ENCODE measurements around the gene RAB22A. TPM values are rescaled to one million over a fixed set of nuclear protein-coding genes. Genes with fewer than 3 reads are reported as not detected.

Gene RAB22A
- total and polyA plus RNA-seq, 2 of the 4 experiments (the other 2 are of a cell fraction) = 8.2 to 8.4 TPM

DNA sequence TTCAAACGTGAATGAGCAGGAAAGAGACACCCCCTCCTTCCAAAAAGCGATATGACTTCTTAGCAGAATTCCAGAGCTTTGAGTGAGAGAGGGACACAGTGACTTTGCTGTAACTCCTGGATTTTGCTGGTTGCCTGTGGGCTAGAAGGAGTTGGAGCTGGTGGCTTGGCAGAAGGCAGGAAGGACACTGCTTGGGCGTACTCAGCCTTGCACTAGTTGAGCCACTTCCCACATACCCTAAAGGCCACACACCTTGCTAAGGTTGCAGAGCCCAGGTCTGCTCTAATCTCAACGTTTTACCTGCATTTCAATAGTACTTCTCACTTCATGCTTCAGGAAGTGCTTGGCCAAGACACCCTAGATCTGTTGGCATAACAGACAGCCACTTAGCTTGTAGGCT lies 30.6 kb downstream of the RAB22A start:
- no peak overlapping the region for H2BK120ac ChIP-seq (ENCODE audit: low read depth, low read length)
- no peak overlapping the region for H3K9ac ChIP-seq (ENCODE audit: low read depth, low read length)
- WGBS, 2 experiments (ENCODE audit: extremely low coverage in 2 of 2, insufficient read length in 1 of 2) = no CpG with 5 or more reads among the region's 4 CpGs
- H3K14ac ChIP-seq (replicated peaks; ENCODE audit: low read depth, low read length) = peak overlapping the region; percentile 80
- H4K91ac ChIP-seq (ENCODE audit: insufficient read depth, low read depth, low read length) = no peak overlapping the region
- no peak overlapping the region for H3K4ac ChIP-seq (ENCODE audit: low read depth, low read length)
- H3K27me3 ChIP-seq (ENCODE audit: control insufficient read depth, insufficient read depth, low read length) = no peaks in the 10 kb centered on the region
- no TSS peak for BruUV-seq (replicated peaks)
- H3K23ac ChIP-seq (ENCODE audit: low read depth, low read length) = no peak overlapping the region; the same call in 1 of the 2 replicates
- peak overlapping the region; percentile 56; the same call in 1 of the 2 replicates for H2AK5ac ChIP-seq (ENCODE audit: low read depth, low read length)
- no peak overlapping the region for H3K27ac ChIP-seq (ENCODE audit: insufficient read depth, low read length)
- H3K4me1 ChIP-seq (ENCODE audit: control insufficient read depth, insufficient read depth, low read length) = peaks cover 19% of the 10 kb centered on the region
- peaks cover 55 to 78% of the 10 kb centered on the region in 2 experiments for H3K79me1 ChIP-seq (ENCODE audit: low read depth in 1 of 2, low read length in 2 of 2)
- no peaks in the 10 kb centered on the region for H3K9me3 ChIP-seq (ENCODE audit: control insufficient read depth, insufficient read depth, low read length)
- ChIA-PET CTCF (no interaction called here), POLR2A (ENCODE audit: unreplicated experiment) (no interaction called here)
- DNase-seq = no peak
- H2BK5ac ChIP-seq (ENCODE audit: low read depth, low read length, poor library complexity, severe bottlenecking) = peak overlapping the region; percentile 47
- no peak overlapping the region for H4K5ac ChIP-seq (ENCODE audit: low read depth, low read length)
- H2BK20ac ChIP-seq (ENCODE audit: low read depth, low read length) = no peak overlapping the region; the same call in 1 of the 2 replicates
- in situ Hi-C loops (cut with MboI; ENCODE audit: low sequenced_read_pairs) (no loop called here), intact Hi-C loops (cut with micrococcal nuclease) (no loop called here), dilution Hi-C loops (cut with HindIII; ENCODE audit: low sequenced_read_pairs, unreplicated experiment) (no loop called here)
- peaks cover 34% of the 10 kb centered on the region; the same call in 1 of the 2 replicates for H4K20me1 ChIP-seq (ENCODE audit: insufficient read depth, low read length)
- no peak overlapping the region for H2AFZ ChIP-seq (replicated peaks; ENCODE audit: low read length, poor library complexity)
- no peak for ATAC-seq (ENCODE audit: low read depth)
- H2AK9ac ChIP-seq (replicated peaks; ENCODE audit: low read depth, low read length, poor library complexity) = no peak overlapping the region
- H3K56ac ChIP-seq (ENCODE audit: extremely low read depth, insufficient read depth, low read length) = no peak overlapping the region
- TF ChIP-seq MXI1 (IDR thresholded peaks at IDR 0.05; ENCODE audit: borderline replicate concordance, low read depth, low read length) = no peak
- TF ChIP-seq, protein P1, sequence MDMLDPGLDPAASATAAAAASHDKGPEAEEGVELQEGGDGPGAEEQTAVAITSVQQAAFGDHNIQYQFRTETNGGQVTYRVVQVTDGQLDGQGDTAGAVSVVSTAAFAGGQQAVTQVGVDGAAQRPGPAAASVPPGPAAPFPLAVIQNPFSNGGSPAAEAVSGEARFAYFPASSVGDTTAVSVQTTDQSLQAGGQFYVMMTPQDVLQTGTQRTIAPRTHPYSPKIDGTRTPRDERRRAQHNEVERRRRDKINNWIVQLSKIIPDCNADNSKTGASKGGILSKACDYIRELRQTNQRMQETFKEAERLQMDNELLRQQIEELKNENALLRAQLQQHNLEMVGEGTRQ (IDR thresholded peaks at IDR 0.05; ENCODE audit: low read depth, low read length) = no peak
- TF ChIP-seq SMC3 (IDR thresholded peaks at IDR 0.05; ENCODE audit: low read depth, low read length) = no peak
- no peak for TF ChIP-seq POLR2A (IDR thresholded peaks at IDR 0.05; ENCODE audit: low read depth, low read length)
- TF ChIP-seq MAZ (IDR thresholded peaks at IDR 0.05; ENCODE audit: borderline replicate concordance, low read depth, low read length) = no peak
- no peak for TF ChIP-seq CEBPB (IDR thresholded peaks at IDR 0.05; ENCODE audit: low read depth, low read length)
- no peak for TF ChIP-seq RAD21 (IDR thresholded peaks at IDR 0.05; ENCODE audit: low read length)
- TF ChIP-seq RFX5 (IDR thresholded peaks at IDR 0.05; ENCODE audit: low read depth, low read length) = no peak
- TF ChIP-seq, protein P2, sequence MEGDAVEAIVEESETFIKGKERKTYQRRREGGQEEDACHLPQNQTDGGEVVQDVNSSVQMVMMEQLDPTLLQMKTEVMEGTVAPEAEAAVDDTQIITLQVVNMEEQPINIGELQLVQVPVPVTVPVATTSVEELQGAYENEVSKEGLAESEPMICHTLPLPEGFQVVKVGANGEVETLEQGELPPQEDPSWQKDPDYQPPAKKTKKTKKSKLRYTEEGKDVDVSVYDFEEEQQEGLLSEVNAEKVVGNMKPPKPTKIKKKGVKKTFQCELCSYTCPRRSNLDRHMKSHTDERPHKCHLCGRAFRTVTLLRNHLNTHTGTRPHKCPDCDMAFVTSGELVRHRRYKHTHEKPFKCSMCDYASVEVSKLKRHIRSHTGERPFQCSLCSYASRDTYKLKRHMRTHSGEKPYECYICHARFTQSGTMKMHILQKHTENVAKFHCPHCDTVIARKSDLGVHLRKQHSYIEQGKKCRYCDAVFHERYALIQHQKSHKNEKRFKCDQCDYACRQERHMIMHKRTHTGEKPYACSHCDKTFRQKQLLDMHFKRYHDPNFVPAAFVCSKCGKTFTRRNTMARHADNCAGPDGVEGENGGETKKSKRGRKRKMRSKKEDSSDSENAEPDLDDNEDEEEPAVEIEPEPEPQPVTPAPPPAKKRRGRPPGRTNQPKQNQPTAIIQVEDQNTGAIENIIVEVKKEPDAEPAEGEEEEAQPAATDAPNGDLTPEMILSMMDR (conservative IDR thresholded peaks at IDR 0.05; ENCODE audit: low read depth, low read length) = no peak
- no peak for TF ChIP-seq RCOR1 (IDR thresholded peaks at IDR 0.05; ENCODE audit: insufficient replicate concordance, low read length)
- no peak for TF ChIP-seq MAFK (IDR thresholded peaks at IDR 0.05; ENCODE audit: low read depth, low read length)
- no peak for TF ChIP-seq BHLHE40 (IDR thresholded peaks at IDR 0.05; ENCODE audit: low read depth, low read length)
- no peak for TF ChIP-seq NFE2L2 (IDR thresholded peaks at IDR 0.05; ENCODE audit: low read depth, low read length)
- no peak for TF ChIP-seq CHD1 (IDR thresholded peaks at IDR 0.05; ENCODE audit: low read depth, low read length)
- H3K4me3 ChIP-seq (ENCODE audit: insufficient read depth, low read depth, low read length) = no peak overlapping the region
- H2BK15ac ChIP-seq (ENCODE audit: low read depth, low read length) = peak overlapping the region; percentile 36; the same call in 1 of the 3 replicates
- H3K4me2 ChIP-seq (ENCODE audit: low read depth, low read length) = no peak overlapping the region
- peaks cover 2% of the 10 kb centered on the region; the same call in 1 of the 2 replicates for H3K36me3 ChIP-seq (ENCODE audit: control insufficient read depth, insufficient read depth, low read length)
- H4K8ac ChIP-seq (ENCODE audit: low read depth in 2 of 2, low read length in 2 of 2) = no peak overlapping the region
- H3K18ac ChIP-seq (ENCODE audit: low read depth, low read length) = no peak overlapping the region
- peaks cover 27% of the 10 kb centered on the region for H3K9me1 ChIP-seq (ENCODE audit: insufficient read depth, low read length)

All from IMR-90 (cell line).